CD1c-positive myeloid dendritic cell (primary cell): ENCODE measurements around the gene IER3.
"Not testable (repeated sequence)": the region's sequence is repeated elsewhere in the genome, so short reads cannot be mapped to it uniquely, and the experiment has no call there.

Experiments
- DNase-seq: peaks from one replicate; pipeline ENCODE4 v3.0.0-alpha.2; 2016; ENCODE audit errors: extremely low spot score

IER3 gene

DNA sequence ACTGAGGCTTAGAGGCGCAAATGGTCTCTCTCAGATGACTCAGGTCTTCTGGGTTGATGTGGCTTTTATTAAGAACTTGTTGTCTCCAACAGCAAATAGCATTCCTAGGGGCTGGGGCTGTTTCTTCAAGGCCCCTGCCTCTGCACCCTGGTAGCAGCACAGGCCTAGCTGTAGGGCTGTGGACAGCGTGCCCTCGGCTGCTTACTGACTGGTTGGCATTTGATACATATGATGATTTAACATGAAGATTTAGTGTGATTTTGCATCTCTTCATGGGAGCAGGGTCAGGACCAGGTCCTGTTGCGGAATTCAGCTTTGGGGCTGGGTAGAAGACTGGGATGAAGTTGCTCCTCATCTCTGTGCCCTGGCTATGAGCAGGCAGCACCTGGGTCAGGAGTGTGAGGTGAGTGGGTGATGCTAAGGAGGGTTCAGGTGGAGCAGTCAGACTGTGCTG, 24.3 kb upstream of the IER3 start:
- no peak for DNase-seq

DNA sequence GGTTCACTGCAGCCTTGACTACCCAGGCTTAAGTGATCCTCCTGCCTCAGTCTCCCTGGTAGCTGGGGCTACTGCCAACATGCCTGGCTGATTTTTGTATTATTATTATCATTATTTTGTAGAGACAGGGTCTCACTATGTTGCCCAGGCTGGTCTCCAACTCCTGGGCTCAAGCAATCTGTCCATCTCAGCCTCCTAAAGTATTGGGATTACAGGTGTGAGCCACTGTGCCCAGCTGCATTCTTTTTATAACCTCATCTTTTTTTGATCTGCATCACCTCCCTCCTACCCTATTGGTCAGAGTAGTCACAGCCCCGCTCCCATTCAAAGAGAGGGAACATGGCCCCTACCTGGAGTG, 23.6 kb upstream of the IER3 start:
- no peak for DNase-seq

DNA sequence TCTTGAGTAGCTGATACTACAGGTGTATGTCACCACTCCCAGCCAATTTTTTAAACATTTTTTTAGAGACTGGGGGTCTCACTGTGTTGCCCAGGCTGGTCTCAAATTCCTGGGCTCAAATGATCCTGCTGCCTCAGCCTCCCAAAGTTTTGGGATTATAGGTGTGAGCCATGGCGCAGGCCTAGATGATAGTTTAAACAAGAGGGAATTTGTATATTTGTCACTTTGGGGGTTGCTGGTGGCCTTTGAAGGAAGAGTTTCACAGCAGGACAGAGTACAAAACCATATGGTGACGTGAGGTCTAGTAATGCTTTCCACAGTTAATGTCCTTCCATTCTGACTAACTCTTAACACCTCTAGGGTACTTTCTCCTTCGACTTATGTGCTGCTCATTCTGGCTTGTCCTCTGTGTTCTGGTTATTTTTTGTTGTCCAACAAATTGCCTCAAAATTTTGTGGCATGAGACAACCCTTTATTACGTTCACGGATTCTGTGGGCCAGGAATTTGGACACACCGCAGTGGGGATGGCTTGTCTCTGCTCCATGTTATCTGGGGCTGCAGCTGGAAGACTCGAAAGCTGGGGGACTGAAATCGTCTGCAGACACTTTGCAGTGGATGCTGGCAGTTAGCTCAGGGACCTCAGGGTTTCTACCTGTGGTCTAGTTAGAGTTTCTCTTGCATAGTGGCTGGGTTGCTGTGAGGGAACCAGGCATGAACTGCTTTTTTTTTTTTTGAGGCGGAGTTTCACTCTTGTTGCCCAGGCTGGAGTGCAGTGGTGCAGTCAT, 23.0 kb upstream of the IER3 start:
- DNase-seq = no peak

DNA sequence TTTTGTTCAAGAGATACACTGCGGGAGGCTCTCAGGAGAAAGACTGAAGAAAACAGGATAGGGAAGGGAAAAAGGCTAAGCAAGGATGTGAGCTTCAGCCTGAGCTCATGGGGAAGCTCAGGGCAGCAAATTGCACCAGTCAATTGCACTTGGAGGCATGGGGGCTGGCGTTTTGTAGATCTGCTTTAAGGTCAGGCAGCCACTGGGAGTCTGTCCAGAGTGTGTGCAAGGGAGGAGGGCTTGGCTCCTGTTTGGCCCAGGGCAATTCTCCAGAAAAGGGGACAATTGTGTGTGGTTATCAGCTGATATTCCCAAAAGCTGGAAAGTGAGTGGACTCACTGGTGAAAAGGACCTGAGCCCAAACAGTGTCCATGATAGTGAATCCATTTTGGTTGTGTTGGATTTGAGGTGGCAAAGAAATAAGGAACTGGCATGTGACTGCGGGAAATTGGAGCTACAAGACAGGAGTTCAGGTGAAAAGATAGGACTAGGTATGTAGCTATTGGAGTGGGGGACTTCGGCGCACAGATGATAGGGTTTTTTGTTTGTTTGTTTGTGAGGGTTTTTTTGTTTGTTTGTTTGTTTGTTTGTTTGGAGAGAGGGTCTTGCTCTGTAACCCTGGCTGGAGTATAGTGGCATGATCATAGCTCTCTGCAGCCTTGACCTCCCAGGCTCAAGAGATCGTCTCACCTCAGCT, 22.3 kb upstream of the IER3 start:
- DNase-seq = no peak

- DNase-seq = not testable (repeated sequence)
These were observed 21.1 kb upstream of the IER3 start for GRCh38 chr6:30765495-30765894.

DNA sequence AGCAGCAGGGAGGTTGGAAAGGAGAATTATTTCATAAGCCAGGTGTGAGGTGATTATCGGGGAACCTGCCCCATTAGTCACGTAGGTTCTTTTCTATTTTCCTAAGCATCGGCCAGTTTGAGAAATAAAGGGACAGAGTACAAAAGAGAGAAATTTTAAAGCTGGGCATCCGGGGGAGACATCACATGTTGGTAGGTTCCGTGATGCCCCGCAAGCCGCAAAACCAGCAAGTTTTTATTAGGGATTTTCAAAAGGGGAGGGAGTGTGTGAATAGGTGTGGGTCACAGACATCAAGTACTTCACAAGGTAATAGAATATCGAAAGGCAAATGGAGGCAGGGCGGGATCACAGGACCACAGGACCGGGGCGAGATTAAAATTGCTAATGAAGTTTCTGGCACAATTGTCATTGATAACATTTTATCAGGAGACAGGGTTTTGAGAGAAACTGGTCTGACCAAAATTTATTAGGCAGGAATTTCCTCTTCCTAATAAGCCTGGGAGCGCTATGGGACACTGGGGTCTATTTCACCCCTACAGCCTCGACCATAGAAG, 20.2 kb upstream of the IER3 start:
- not testable (repeated sequence) for DNase-seq

GRCh38 chr6:30763618-30764489, 19.5 kb upstream of the IER3 start:
- no peak for DNase-seq

DNA sequence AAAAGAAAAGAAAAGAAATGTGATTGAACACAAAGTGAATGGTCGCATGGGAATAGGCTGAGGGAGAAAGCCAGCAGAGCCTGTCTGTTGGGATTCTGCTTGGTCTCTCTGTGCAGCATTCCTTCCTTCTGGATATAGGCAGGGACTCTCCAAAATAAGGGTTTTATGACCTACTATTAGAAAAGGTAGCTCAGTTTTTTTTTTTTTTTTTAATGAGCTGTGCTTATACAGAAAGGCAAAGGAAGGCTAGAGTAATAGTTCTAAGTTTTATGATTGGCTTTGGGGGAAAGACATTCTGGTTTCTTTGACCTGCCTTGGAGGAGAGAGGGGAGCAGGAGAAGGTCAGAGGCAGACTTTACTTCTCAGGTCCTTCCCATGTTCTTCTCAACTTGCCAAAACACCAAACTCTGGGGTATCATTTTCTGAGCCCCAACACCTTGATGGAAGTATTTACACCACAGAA, 18.8 kb upstream of the IER3 start:
- no peak for DNase-seq

- DNase-seq = no peak
These were observed 17.6 kb upstream of the IER3 start for GRCh38 chr6:30761791-30762429.

DNA sequence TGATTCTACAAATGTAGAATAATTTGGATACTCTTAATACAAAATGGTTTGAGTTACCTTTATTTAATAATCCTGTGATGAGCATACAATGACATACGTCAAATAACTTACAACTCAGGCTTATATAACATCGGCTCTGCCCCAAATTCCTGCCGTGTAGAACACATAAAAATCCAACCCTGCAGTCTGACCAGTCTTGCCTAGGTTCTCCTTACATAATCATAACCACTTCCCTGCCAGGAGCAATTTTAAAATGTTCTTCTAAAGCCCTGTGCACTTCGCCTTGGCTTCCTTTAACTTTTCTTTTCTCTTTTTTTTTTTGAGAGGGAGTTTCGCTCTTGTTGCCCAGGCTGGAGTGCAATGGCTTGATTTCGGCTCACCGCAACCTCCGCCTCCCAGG, 16.2 kb upstream of the IER3 start:
- DNase-seq = peak; percentile 36

DNA sequence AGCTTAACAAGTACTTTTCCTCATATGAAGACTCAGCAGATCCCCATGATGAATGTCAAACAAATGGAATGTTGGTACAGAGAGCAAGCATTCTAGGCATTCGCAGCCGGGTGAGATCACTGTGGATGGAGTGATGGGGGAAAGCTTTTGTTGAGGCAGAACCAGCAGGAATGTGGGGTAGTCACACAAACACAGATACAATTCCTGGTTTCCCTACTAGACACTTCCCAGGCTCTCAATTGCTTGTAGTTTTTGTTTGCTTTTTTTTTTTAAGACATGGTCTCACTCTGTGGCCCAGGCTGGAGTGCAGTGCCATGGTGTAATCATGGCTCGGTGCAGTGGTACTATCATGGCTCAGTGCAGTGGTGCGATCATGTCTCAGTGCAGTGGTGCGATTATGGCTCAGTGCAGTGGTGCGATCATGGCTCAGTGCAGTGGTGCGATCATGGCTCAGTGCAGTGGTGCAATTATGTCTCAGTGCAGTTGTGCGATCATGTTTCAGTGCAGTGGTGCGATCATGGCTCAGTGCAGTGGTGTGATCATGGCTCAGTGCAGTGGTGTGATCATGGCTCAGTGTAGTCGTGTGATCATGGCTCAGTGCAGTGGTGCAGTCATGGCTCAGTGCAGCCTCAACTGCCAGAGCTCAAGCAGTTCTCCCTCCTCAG, 15.4 kb upstream of the IER3 start:
- no peak for DNase-seq

GRCh38 chr6:30757261-30757904, 13.0 kb upstream of the IER3 start:
- DNase-seq = no peak

DNA sequence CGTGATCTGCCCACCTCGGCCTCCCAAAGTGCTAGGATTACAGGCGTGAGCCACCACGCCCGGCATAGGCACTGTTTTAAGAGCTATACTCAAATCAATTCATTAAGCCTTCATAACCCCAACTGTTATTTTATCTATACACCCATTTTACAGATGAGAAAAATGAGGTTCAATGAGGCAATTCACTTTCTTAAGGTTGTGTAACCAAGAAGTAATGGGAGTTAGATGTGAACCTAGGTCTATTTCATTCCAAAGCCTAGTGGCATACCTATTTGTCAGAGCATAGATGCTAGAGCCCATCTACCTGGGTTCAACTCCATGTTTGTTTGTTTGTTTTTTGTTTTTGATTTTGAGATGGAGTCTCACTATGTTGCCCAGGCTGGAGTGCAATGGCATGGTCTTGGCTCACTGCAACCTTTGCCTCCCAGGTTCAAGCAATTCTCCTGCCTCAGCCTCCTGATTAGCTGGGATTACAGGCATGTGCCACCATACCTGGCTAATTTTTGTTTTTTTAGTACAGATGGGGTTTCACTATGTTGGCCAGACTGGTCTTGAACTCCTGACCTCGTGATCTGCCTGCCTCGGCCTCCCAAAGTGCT, 12.2 kb upstream of the IER3 start:
- DNase-seq = not testable (repeated sequence)

DNA sequence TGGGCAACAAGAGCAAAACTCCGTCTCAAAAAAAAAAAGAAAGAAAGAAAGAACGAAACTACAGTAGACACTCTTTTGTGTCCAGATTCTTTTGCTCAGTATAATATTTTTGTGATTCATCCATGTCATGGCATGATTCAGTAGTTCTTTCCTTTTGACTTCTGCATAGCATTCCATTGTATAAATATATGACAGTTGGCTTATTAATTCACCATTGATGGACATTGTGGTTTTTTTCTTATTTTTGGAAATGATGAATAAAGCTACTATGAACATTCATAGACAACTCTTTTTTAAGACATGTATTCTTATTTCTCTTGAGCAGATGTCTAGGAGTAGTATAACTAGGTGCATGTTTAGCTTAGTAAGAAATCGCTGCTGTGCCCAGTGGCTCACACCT, 10.3 kb upstream of the IER3 start:
- no peak for DNase-seq

- peak; percentile 89 for DNase-seq
These were observed 8.0 kb upstream of the IER3 start for GRCh38 chr6:30752157-30752927.

DNA sequence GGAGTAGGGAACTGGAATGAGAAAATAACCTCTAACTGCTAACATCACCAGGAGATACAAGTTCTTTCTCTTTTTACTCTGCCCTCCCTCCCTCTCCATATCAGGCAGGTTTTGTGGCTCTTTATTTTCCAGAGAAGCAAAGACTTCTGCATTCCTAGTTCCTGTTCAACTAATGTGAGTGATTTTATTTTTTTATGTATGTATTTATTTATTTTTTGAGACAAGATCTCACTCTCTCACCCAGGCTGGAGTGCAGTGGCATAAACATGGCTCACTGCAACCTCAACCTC, 6.0 kb upstream of the IER3 start:
- DNase-seq = peak; percentile 58

DNA sequence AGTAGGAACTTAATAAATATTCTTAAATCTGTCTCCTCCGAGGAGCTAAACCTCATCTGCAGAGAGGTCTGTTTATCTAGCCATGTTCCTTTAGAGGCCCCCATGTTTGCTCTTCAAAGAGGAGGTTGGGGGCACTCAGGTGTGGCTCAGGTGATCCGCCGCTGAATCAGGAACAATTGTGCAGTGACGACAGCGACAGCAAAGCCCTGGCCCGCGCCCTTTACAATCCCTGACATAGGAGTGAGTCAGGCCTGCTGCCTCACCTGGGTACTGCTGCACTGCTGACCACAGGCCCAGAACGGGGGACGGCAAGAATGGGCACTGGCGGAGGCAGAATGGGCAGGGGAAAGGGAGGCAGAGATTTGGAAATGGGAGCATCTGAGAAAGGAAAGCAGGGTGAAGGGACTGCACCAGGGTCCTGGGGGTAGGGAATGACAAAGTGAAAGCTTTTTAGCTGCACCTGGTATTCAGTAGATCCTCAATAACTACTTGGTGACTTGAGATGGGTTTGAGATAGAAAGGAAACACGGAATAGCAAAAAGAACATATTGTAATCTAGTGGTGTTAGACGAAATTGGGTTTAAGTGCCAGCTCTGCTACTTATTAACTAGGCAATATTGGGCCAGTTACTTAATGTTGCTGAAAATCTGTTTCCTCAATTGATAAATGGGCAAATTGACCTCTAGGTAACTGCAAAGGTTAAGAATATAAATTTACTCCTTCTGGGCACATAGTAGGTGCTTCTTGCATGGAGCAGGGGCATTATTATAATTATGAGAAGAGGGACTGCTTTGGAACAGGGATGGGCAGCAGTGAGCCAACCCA, 5.4 kb upstream of the IER3 start:
- DNase-seq = no peak

GRCh38 chr6:30748851-30749540, 4.6 kb upstream of the IER3 start:
- no peak for DNase-seq
